ENCODE data around the gene FAM149B1.

Gene FAM149B1

GRCh38 chr10:73174148-73174925 lies 6.4 kb downstream of the FAM149B1 start:
- no peak for DNase-seq (ENCODE audit: low read depth in 3 of 3)

DNA sequence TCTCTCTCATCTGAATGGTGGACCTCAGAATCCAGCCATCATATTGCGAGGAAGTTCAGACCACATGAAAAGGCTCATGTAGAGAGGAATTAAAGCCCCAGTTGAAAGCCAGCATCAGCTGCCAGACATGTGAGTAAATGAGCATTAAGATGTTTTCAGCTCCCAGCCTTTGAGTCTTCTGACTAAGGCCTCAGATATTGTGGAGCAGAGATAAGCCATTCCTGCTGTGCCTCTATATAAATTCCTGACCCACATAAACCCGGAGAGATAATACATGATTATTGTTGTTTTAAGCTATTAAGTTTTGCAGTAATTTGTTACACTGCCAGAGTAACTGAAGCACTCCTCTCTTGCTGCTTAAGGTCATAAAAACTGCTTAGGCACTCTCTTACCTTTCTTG lies 14.6 kb downstream of the FAM149B1 start:
- DNase-seq (ENCODE audit: low read depth in 3 of 3): no peak

DNA sequence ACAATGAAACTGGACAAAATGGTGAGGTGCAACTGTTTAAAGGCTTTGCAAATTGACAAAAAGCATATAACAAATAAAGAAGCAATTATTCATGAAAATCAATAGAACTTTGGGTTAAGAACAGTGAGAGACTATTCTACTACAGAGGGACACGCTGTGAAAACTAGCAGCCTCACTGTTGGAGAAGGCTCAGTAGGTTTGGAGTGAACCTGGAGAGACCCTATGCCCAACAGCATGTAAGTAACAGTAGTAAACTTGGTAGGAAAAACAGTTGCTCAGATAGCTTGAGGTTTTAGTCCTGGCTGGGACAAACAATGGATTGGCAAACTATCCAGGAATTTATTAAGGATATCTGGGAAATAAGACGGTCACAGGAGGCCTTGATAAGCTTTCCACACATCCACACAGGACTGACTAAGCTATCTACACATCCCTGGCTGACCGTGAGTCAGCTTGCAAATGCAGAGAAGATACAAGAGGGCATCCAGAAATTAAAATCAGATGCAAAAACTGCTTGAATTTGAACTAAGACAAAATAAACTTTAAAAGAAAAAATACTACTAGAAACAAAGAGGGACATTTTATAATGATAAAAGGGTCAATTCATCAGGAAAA lies 15.9 kb downstream of the FAM149B1 start:
- DNase-seq (ENCODE audit: low read depth in 3 of 3): no peak

DNA sequence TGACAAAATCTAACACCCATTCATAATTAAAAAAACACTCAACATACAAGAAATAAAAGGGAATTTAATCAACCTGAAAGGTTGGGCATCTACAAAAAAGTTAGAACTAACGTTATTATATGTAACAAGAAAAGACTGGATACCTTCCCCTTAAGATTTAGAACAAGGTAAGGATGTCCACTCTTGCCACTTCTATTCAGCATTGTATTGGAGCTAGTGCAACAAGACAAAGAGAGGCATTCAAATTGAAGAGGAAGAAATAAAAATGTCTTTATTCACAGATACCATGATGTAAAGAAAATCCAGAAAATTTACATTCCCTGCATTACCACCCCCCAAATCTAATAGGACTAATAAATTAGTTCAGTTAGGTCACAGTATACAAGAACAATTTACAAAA lies 18.3 kb downstream of the FAM149B1 start:
- no peak for DNase-seq (ENCODE audit: low read depth in 3 of 3)

- no peak for DNase-seq (ENCODE audit: low read depth in 3 of 3)
Observed at GRCh38 chr10:73190188-73190587, 22.3 kb downstream of the FAM149B1 start.

GRCh38 chr10:73205081-73205480 lies 37.2 kb downstream of the FAM149B1 start:
- no peak for DNase-seq (ENCODE audit: low read depth in 3 of 3)

DNA sequence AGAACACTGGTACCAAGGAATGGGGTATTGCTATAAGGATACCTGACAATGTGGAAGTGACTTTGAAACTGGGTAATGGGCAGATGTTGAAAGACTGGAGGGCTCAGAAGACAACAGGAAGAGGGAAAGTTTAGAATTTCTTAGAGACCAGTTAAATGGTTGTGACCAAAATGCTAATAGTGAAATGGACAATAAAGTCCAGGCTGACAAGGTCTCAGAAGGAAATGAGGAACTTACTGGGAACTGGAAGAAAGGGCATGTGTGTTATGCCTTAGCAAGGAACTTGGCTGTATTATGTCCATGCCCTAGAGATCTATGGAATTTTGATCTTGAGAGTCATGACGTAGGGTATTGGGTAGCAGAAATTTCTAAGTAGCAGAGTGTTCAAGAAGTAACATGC lies 38.0 kb downstream of the FAM149B1 start:
- no peak for DNase-seq (ENCODE audit: low read depth in 3 of 3)

GRCh38 chr10:73206385-73206784 lies 38.5 kb downstream of the FAM149B1 start:
- no peak for DNase-seq (ENCODE audit: low read depth in 3 of 3)

- DNase-seq (ENCODE audit: low read depth in 3 of 3): no peak
Observed at GRCh38 chr10:73207883-73208282, 40.0 kb downstream of the FAM149B1 start.

GRCh38 chr10:73209705-73210104 lies 41.8 kb downstream of the FAM149B1 start:
- DNase-seq (ENCODE audit: low read depth in 3 of 3): no peak

DNA sequence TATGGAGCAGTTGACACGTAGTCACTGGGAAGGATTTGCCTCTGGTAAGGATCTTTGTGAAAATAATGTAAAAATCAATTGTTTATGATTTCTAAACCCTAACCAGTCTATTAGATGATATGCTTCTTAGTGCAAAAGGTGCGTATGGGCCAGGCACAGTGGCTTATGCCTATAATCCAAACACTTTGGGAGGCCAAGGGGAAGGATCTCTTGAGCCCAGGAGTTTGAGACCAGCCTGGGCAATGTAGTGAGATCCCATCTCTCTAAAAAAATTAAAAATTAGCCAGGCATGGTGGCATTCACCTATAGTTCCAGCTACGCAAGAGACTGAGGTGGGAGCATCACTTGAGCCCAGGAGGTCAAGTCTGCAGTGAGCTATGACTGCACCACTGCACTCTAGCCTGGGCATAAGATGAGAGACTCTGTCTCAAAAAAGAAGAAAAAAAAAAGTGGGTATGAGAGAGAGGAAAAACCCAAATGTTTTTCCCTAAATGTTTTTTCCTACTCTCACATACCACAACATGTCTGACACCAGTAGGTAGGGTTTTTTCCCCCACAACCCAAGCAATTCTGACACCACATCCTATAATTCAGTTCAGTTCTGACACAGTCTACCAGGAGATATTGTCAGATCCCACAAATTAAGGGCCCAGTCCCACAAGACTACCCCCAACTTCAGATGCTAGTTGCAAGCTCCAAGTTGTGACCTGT lies 42.6 kb downstream of the FAM149B1 start:
- DNase-seq (ENCODE audit: low read depth in 3 of 3): no peak

DNA sequence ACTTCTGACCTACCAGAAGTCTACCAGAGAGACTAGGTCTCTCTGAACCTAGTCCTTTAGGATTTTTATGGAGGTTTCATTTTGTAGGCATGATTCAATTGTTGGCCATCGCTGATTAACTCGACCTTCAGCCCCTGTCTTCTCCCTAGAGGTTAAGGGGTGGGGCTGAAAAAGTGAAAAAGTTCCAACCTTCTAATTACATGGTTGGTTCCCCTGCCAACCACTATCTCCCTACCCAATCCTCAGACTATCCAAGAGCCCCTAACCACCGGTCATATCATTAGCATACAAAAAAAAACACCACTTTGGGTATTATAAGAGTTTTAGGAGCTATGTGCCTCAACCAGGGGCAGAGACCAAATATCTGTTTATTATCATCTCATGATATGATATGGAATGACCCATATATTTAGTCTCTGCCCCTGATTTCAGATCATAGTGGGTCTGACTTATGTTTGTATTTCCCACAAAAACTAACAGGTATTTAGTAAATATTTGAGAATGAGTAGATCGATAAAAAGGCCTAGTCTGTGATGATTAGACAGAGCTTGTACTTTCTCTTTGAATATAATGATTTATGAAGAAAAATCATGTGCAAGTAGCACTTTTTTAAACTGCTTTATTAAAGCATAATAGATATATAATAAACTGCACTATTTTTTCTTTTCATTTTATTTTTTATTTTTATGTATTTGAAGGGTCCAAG lies 43.3 kb downstream of the FAM149B1 start:
- no peak for DNase-seq (ENCODE audit: low read depth in 3 of 3)

- no peak for DNase-seq (ENCODE audit: low read depth in 3 of 3)
Observed at GRCh38 chr10:73215749-73216148, 47.8 kb downstream of the FAM149B1 start.

DNA sequence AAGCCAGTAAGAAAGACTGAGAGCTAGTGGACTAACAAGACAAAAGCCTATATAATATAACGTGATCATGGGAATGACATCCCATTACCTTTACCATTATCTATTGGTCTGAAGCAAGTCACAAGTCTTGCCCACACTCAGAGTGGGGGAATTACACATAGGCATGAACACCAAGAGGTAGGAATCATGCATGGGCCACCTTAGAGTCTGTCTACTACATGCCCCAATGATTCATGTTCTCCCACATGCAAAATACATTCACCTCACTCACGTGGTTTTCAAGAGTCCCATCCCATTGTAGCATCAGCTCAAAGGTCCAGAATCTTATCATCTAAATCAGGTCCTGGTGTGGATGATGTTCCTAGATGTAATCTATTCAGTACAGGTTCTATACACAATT lies 49.7 kb downstream of the FAM149B1 start:
- no peak for DNase-seq (ENCODE audit: low read depth in 3 of 3)

GRCh38 chr10:73218431-73219191 lies 50.7 kb downstream of the FAM149B1 start:
- DNase-seq (ENCODE audit: low read depth in 3 of 3): no peak

DNA sequence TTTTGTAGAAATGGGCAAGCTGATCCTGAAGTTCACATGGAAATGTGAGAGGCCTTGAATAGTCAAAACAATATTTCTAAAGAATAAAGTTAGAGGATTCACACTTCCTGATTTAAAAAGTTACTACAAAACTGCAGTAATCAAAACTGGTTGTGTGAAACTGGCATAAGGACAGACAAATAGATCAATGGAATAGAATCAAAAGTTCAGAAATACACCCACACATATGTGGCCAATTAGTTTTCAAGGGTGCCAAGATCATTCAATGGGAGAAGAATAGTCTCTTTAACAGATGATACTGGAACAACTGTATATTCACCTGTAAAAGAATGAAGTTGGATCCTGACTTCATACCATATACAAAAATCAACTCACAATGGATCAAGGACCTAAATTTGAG lies 51.5 kb downstream of the FAM149B1 start:
- DNase-seq (ENCODE audit: low read depth in 3 of 3): no peak

GRCh38 chr10:73220989-73221388 lies 53.1 kb downstream of the FAM149B1 start:
- DNase-seq (ENCODE audit: low read depth in 3 of 3): no peak

DNA sequence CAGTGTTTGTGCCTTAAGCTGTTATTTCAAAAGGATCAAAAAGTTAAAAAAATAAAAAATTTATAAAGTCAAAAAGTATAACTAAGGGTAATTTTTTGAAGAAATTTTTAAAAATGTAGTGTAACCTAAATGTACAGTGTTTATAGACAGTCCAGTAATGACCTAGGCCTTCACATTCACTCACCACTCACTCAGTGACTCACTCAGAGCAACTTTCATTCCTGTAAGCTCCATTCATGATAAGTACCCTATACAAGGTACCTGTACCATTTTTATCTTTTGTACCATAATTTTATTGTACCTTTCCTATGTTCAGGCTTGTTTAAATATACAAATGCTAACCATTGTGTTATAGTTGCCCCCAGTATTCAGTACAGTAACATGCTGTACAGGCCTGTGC lies 57.6 kb downstream of the FAM149B1 start:
- DNase-seq (ENCODE audit: low read depth in 3 of 3): no peak

GRCh38 chr10:73226663-73227062 lies 58.7 kb downstream of the FAM149B1 start:
- DNase-seq (ENCODE audit: low read depth in 3 of 3): no peak

DNA sequence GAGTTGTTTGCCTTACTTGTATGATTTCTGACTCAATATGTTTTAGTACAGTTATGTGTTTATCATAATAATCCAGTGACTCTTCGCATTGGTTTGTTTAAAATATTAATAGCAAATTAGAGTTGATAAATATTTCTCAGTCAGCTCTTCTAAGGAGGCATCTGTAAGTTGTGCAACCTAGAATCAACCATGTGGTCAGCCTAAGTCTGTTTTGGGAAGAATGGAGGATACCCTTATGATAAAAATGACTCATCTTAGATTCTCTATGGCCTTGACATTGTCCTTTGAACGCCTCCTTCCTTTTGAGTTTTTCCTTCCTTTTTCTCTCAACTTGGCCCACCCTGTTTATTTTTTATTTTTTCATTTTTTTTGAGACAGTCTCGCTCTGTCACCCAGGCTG lies 60.3 kb downstream of the FAM149B1 start:
- no peak for DNase-seq (ENCODE audit: low read depth in 3 of 3)

DNA sequence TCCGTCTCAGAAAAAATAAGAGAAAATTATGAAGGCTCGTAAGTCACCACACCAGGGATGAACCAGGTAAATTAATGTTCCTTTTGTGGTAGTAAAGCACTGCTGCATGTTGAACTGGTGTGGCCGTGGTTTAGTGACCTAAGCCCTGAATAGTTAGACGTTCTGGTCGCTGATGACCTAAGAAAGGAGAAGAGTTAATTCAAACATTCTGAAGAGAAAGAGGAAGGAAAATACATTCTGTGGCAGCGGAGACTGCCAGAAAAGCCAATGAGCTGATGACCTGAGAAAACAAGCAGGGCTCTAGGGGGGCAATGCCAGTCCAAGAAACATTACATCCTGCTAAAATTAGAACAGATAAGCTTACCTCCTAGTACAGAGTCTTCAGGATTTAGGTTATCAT lies 61.6 kb downstream of the FAM149B1 start:
- no peak for DNase-seq (ENCODE audit: low read depth in 3 of 3)

DNA sequence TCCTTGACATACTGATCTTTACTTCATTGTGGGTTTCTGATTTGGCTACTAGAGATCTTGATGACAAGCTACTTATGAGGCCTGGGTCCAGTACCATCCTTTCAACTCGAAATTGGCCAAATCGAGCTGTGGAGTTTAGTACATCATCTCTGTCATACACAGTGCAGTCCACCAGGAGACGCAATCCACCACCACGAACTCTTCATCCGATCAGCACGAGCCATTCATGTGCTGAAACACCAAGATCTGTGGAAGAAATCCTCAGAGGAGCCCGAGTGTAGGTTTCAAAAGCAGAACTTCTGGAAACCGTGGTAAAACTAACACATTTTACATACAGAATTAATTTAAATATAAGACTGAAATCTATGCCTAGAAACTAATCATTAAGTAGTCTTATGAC lies 65.0 kb downstream of the FAM149B1 start:
- DNase-seq (ENCODE audit: low read depth in 3 of 3): no peak

Data from stimulated activated CD4-positive, alpha-beta T cell treated with anti-CD3 and anti-CD28 coated beads, TNF-alpha, amount 100 ng/mL, for 4 hours (primary cell).